Mesendoderm (in vitro differentiated cells): ENCODE results near the gene SEPTIN8. TPM values are rescaled to one million over a fixed set of nuclear protein-coding genes. Genes with fewer than 3 reads are reported as not detected.
A peak's percentile ranks its signal among the peaks of the same experiment; 100 is the strongest.

Experiments used
- DNase-seq: peaks from one replicate; pipeline ENCODE4 v3.0.0; 2013
- H2AK5ac ChIP-seq: 2 replicates; pipeline ENCODE4 v1.6.1; 2013; ENCODE audit warnings: low read length, inconsistent platforms
- H2BK120ac ChIP-seq: 2 replicates; pipeline ENCODE4 v1.6.1; 2013; ENCODE audit warnings: low read depth, mild to moderate bottlenecking, low read length, moderate library complexity, mixed read lengths
- H2BK15ac ChIP-seq: replicated peaks from 2 replicates; pipeline ENCODE4 v1.6.1; 2013; ENCODE audit warnings: low read depth, mild to moderate bottlenecking, moderate library complexity
- H2BK5ac ChIP-seq: 2 replicates; pipeline ENCODE4 v1.6.1; 2013; ENCODE audit warnings: low read length, inconsistent platforms
- H3K18ac ChIP-seq: 2 replicates; pipeline ENCODE4 v1.6.1; 2013; ENCODE audit warnings: mild to moderate bottlenecking, low read length, mixed read lengths
- H3K23ac ChIP-seq: one replicate; pipeline ENCODE4 v1.6.1; 2013; ENCODE audit warnings: low read length
- H3K27ac ChIP-seq: 2 replicates; pipeline ENCODE4 v1.5.1; 2013; ENCODE audit warnings: low read depth, mild to moderate bottlenecking, inconsistent platforms, low read length, moderate library complexity
- H3K27me3 ChIP-seq: 2 replicates; pipeline ENCODE4 v1.6.1; 2013; ENCODE audit warnings: low read length, control low read depth, mild to moderate bottlenecking, inconsistent platforms; ENCODE audit not compliant: insufficient read depth, poor library complexity
- H3K36me3 ChIP-seq: 2 replicates; pipeline ENCODE4 v1.6.1; 2013; ENCODE audit warnings: low read length, inconsistent platforms; ENCODE audit not compliant: control insufficient read depth, insufficient read depth
- H3K4ac ChIP-seq: one replicate; pipeline ENCODE4 v1.6.1; 2013; ENCODE audit warnings: low read depth, mild to moderate bottlenecking, low read length, moderate library complexity
- H3K4me1 ChIP-seq: 2 replicates; pipeline ENCODE4 v1.6.1; 2013; ENCODE audit warnings: low read depth, low read length, inconsistent platforms; ENCODE audit not compliant: control insufficient read depth
- H3K4me2 ChIP-seq: 2 replicates; pipeline ENCODE4 v1.6.1; 2013; ENCODE audit warnings: low read length
- H3K4me3 ChIP-seq: 2 replicates; pipeline ENCODE4 v1.5.1; 2013; ENCODE audit warnings: mild to moderate bottlenecking, low read length
- H3K56ac ChIP-seq: one replicate; pipeline ENCODE4 v1.6.1; 2013; ENCODE audit warnings: low read length
- H3K79me1 ChIP-seq: 2 replicates; pipeline ENCODE4 v1.6.1; 2013; ENCODE audit warnings: low read length, inconsistent platforms
- H3K79me2 ChIP-seq: 2 replicates; pipeline ENCODE4 v1.6.1; 2013; ENCODE audit warnings: mild to moderate bottlenecking, low read length; ENCODE audit not compliant: control insufficient read depth, insufficient read depth
- H3K9ac ChIP-seq: 2 replicates; pipeline ENCODE4 v1.6.1; 2013; ENCODE audit warnings: low read length, inconsistent platforms
- H4K5ac ChIP-seq: one replicate; pipeline ENCODE4 v1.6.1; 2013; ENCODE audit warnings: low read length
- H4K8ac ChIP-seq: one replicate; pipeline ENCODE4 v1.6.1; 2013; ENCODE audit warnings: low read depth, mild to moderate bottlenecking, control low read depth, low read length, moderate library complexity
- WGBS: extraction: QIAGEN DNeasy Blood & Tissue Kit; methylation state at CpG from one replicate; pipeline ENCODE4 v1.1.7; 2013; ENCODE audit warnings: low lambda C conversion rate, missing lambda C conversion rate; ENCODE audit not compliant: insufficient coverage; ENCODE audit errors: extremely low coverage; 5-methylcytosine and 5-hydroxymethylcytosine counted together
- polyA plus RNA-seq, 2 experiments: library from polyadenylated mRNA; stranded (reverse); fragments of 200-250 nt; gene quantifications; one replicate each; pipeline ENCODE4 v1.2.3, GENCODE V29; 2013

The SEPTIN8 gene
- 13.7 TPM for polyA plus RNA-seq (2013, experiment 1 of 2)
- polyA plus RNA-seq (2013, experiment 2 of 2), result 14.3 TPM

GRCh38 chr5:132777209-132778069 is at the start of gene SEPTIN8:
SEPTIN8 (minus strand) TSS chr5:132777239; CDS start chr5:132777137, 102 bp downstream.
- Histone ChIP-seq H3K4me1 (peaks cover 3% of the 10 kb centered on the region), H2AK5ac (no peak within 1 kb of the TSS), H3K4me2 (peak within 1 kb of the TSS; percentile 94), H3K27me3 (peaks cover 9% of the 10 kb centered on the region), H3K56ac (peak within 1 kb of the TSS; percentile 90), H3K23ac (no peak within 1 kb of the TSS), H3K36me3 (no peaks in the 10 kb centered on the region), H3K79me2 (no peaks in the 10 kb centered on the region), H3K18ac (peak within 1 kb of the TSS; percentile 62), H3K4ac (no peak within 1 kb of the TSS), H4K8ac (no peak within 1 kb of the TSS), H3K79me1 (no peaks in the 10 kb centered on the region), H4K5ac (no peak within 1 kb of the TSS), H3K9ac (peak within 1 kb of the TSS; percentile 65), H2BK15ac (no peak within 1 kb of the TSS), H2BK120ac (no peak within 1 kb of the TSS), H3K27ac (no peak within 1 kb of the TSS), H3K4me3 (peak within 1 kb of the TSS; percentile 62), H2BK5ac (no peak within 1 kb of the TSS)
- WGBS, result no CpG with 5 or more reads among the region's 82 CpGs
- DNase-seq, result peak; percentile 11

GRCh38 chr5:132826424-132827082 is 49.5 kb upstream of the SEPTIN8 start:
- Histone ChIP-seq H3K9ac (peak overlapping the region; percentile 69), H4K8ac (no peak overlapping the region), H3K18ac (no peak overlapping the region), H3K4me3 (no peak overlapping the region), H3K56ac (peak overlapping the region; percentile 89), H3K23ac (peak overlapping the region; percentile 59), H3K4me1 (peaks cover 1% of the 10 kb centered on the region), H3K4me2 (no peak overlapping the region), H3K27ac (no peak overlapping the region), H3K79me2 (no peaks in the 10 kb centered on the region), H4K5ac (no peak overlapping the region), H2BK5ac (no peak overlapping the region), H2BK120ac (no peak overlapping the region), H3K79me1 (no peaks in the 10 kb centered on the region), H3K36me3 (no peaks in the 10 kb centered on the region), H2AK5ac (no peak overlapping the region), H3K27me3 (peaks cover 17% of the 10 kb centered on the region), H3K4ac (no peak overlapping the region), H2BK15ac (no peak overlapping the region)
- WGBS, result no CpG with 5 or more reads among the region's 6 CpGs
- DNase-seq, result no peak

- Histone ChIP-seq H2BK120ac (no peak overlapping the region), H3K4me2 (peak overlapping the region; percentile 71), H3K79me1 (no peaks in the 10 kb centered on the region), H4K5ac (no peak overlapping the region), H3K9ac (peak overlapping the region; percentile 69), H3K56ac (peak overlapping the region; percentile 89), H2AK5ac (no peak overlapping the region), H3K23ac (peak overlapping the region; percentile 59), H3K27ac (no peak overlapping the region), H3K4me3 (peak overlapping the region; percentile 22), H3K79me2 (no peaks in the 10 kb centered on the region), H3K4me1 (peaks cover 1% of the 10 kb centered on the region), H3K36me3 (no peaks in the 10 kb centered on the region), H4K8ac (no peak overlapping the region), H3K4ac (no peak overlapping the region), H3K18ac (peak overlapping the region; percentile 3), H2BK15ac (no peak overlapping the region), H3K27me3 (peaks cover 17% of the 10 kb centered on the region), H2BK5ac (no peak overlapping the region)
- no CpG with 5 or more reads among the region's 43 CpGs for WGBS
- peak; percentile 50 for DNase-seq
Observed at GRCh38 chr5:132825834-132826391, 48.9 kb upstream of the SEPTIN8 start.

GRCh38 chr5:132825033-132825833 is 48.2 kb upstream of the SEPTIN8 start:
- Histone ChIP-seq H3K4me3 (peak overlapping the region; percentile 22), H3K4ac (peak overlapping the region; percentile 5), H2BK120ac (no peak overlapping the region), H3K56ac (peak overlapping the region; percentile 89), H3K9ac (peak overlapping the region; percentile 69), H2BK5ac (no peak overlapping the region), H4K8ac (no peak overlapping the region), H3K79me2 (no peaks in the 10 kb centered on the region), H3K36me3 (no peaks in the 10 kb centered on the region), H3K18ac (peak overlapping the region; percentile 3), H3K79me1 (no peaks in the 10 kb centered on the region), H4K5ac (no peak overlapping the region), H3K23ac (no peak overlapping the region), H3K4me1 (peaks cover 1% of the 10 kb centered on the region), H2AK5ac (no peak overlapping the region), H3K27me3 (peaks cover 17% of the 10 kb centered on the region), H3K27ac (no peak overlapping the region), H3K4me2 (peak overlapping the region; percentile 71), H2BK15ac (no peak overlapping the region)
- peak; percentile 72 for DNase-seq
- no CpG with 5 or more reads among the region's 71 CpGs for WGBS

- Histone ChIP-seq H3K4me1 (no peaks in the 10 kb centered on the region), H3K18ac (no peak overlapping the region), H3K79me2 (no peaks in the 10 kb centered on the region), H3K9ac (no peak overlapping the region), H4K8ac (no peak overlapping the region), H2BK15ac (no peak overlapping the region), H4K5ac (no peak overlapping the region), H3K79me1 (no peaks in the 10 kb centered on the region), H3K23ac (no peak overlapping the region), H3K36me3 (no peaks in the 10 kb centered on the region), H2AK5ac (no peak overlapping the region), H3K27ac (no peak overlapping the region), H2BK120ac (no peak overlapping the region), H3K4me2 (no peak overlapping the region), H3K4ac (no peak overlapping the region), H3K27me3 (peaks cover 14% of the 10 kb centered on the region), H3K4me3 (no peak overlapping the region), H3K56ac (no peak overlapping the region), H2BK5ac (no peak overlapping the region)
- no peak for DNase-seq
- WGBS, result no CpG with 5 or more reads among the region's 3 CpGs
Observed at GRCh38 chr5:132824426-132824825, 47.4 kb upstream of the SEPTIN8 start.
